Ishikawa (cell line): ENCODE measurements around the gene METTL24.

ENCODE experiments used
- CEBPB ChIP-seq: IDR thresholded peaks from 2 replicates; pipeline ENCODE4 v1.6.1; 2012
- CREB1 ChIP-seq: IDR thresholded peaks from 2 replicates; pipeline ENCODE4 v1.6.1; 2012; ENCODE audit warnings: low read depth
- EGR1 ChIP-seq: IDR thresholded peaks from 2 replicates; pipeline ENCODE4 v1.6.1; 2012
- EP300 ChIP-seq: IDR thresholded peaks from 2 replicates; pipeline ENCODE4 v1.6.1; 2012; ENCODE audit warnings: borderline replicate concordance
- FOXM1 ChIP-seq: IDR thresholded peaks from 2 replicates; pipeline ENCODE4 v1.6.1; 2012; ENCODE audit warnings: low read depth, borderline replicate concordance
- NFIC ChIP-seq: IDR thresholded peaks from 2 replicates; pipeline ENCODE4 v1.6.1; 2012
- RAD21 ChIP-seq: IDR thresholded peaks from 2 replicates; pipeline ENCODE4 v1.6.1; 2012; ENCODE audit warnings: low read depth
- TAF1 ChIP-seq: IDR thresholded peaks from 2 replicates; pipeline ENCODE4 v1.6.1; 2012; ENCODE audit warnings: low read depth, mild to moderate bottlenecking
- TCF12 ChIP-seq: IDR thresholded peaks from 2 replicates; pipeline ENCODE4 v1.6.1; 2012; ENCODE audit warnings: low read depth
- TEAD4 ChIP-seq: IDR thresholded peaks from 2 replicates; pipeline ENCODE4 v1.6.1; 2012
- YY1 ChIP-seq: IDR thresholded peaks from 2 replicates; pipeline ENCODE4 v1.6.1; 2012; ENCODE audit warnings: low read depth
- ZBTB7A ChIP-seq: IDR thresholded peaks from 2 replicates; pipeline ENCODE4 v1.6.1; 2012; ENCODE audit warnings: low read depth
- TF ChIP-seq, protein P1 (sequence below): IDR thresholded peaks from 2 replicates; pipeline ENCODE4 v1.6.1; 2012
- TF ChIP-seq, protein P2 (sequence below): IDR thresholded peaks from 2 replicates; pipeline ENCODE4 v1.6.1; 2012
- TF ChIP-seq, protein P3 (sequence below): IDR thresholded peaks from 2 replicates; pipeline ENCODE4 v1.6.1; 2012; ENCODE audit warnings: low read depth, mild to moderate bottlenecking

METTL24 gene

DNA sequence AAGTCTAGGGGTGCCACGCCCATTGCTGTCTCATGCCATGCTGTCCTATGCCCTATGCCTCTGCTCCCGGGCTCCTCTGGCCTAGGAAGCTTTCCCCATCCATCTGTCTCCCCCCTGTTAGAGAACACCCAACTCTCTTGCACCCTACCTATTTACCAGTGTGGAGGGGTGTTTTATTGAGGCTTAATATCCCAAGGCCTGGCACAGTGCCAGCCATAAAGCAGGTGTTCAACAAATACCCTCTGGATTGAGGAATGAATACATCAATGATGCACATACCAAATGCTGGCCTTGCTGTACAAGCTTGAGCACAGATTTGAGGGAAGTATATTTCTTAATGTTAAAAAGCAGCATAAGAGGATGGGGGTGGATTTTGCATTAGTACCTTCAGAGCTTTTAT lies 38.3 kb downstream of the METTL24 start:
- TF ChIP-seq, protein P1, sequence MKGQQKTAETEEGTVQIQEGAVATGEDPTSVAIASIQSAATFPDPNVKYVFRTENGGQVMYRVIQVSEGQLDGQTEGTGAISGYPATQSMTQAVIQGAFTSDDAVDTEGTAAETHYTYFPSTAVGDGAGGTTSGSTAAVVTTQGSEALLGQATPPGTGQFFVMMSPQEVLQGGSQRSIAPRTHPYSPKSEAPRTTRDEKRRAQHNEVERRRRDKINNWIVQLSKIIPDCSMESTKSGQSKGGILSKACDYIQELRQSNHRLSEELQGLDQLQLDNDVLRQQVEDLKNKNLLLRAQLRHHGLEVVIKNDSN = no peak
- no peak for TF ChIP-seq TEAD4
- TF ChIP-seq, protein P2, sequence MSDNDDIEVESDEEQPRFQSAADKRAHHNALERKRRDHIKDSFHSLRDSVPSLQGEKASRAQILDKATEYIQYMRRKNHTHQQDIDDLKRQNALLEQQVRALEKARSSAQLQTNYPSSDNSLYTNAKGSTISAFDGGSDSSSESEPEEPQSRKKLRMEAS = no peak
- TF ChIP-seq RAD21 = no peak
- peak; percentile 52; the same call in 1 of the 2 replicates for TF ChIP-seq NFIC
- no peak for TF ChIP-seq EGR1
- no peak for TF ChIP-seq CREB1

DNA sequence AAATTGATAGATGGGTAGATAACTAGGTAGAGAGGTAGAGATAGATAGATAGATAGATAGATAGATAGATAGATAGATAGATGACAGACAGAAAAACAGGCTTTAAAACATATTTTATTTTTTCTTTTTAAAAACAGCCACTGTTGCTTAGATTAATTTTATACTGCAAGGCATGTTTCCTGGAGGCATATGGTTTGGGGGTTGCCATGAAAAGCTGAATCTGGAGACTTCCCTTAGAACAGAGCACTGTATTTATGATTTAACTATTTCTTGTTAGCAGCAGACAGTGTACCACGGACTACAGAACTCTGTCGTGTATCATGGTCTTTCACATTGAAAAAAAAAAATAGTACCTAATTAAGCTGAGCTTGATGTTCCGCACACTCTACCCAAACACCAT lies 38.8 kb downstream of the METTL24 start:
- TF ChIP-seq NFIC = no peak
- TF ChIP-seq, protein P2 = no peak
- no peak for TF ChIP-seq ZBTB7A
- no peak for TF ChIP-seq TEAD4
- no peak for TF ChIP-seq EGR1
- no peak for TF ChIP-seq RAD21
- TF ChIP-seq, protein P1 = no peak
- TF ChIP-seq CEBPB = no peak
- TF ChIP-seq CREB1 = no peak
- TF ChIP-seq TCF12 = no peak
- TF ChIP-seq, protein P3, sequence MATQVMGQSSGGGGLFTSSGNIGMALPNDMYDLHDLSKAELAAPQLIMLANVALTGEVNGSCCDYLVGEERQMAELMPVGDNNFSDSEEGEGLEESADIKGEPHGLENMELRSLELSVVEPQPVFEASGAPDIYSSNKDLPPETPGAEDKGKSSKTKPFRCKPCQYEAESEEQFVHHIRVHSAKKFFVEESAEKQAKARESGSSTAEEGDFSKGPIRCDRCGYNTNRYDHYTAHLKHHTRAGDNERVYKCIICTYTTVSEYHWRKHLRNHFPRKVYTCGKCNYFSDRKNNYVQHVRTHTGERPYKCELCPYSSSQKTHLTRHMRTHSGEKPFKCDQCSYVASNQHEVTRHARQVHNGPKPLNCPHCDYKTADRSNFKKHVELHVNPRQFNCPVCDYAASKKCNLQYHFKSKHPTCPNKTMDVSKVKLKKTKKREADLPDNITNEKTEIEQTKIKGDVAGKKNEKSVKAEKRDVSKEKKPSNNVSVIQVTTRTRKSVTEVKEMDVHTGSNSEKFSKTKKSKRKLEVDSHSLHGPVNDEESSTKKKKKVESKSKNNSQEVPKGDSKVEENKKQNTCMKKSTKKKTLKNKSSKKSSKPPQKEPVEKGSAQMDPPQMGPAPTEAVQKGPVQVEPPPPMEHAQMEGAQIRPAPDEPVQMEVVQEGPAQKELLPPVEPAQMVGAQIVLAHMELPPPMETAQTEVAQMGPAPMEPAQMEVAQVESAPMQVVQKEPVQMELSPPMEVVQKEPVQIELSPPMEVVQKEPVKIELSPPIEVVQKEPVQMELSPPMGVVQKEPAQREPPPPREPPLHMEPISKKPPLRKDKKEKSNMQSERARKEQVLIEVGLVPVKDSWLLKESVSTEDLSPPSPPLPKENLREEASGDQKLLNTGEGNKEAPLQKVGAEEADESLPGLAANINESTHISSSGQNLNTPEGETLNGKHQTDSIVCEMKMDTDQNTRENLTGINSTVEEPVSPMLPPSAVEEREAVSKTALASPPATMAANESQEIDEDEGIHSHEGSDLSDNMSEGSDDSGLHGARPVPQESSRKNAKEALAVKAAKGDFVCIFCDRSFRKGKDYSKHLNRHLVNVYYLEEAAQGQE = no peak
- TF ChIP-seq FOXM1 = no peak
- no peak for TF ChIP-seq TAF1
- TF ChIP-seq EP300 = no peak
- no peak for TF ChIP-seq YY1

DNA sequence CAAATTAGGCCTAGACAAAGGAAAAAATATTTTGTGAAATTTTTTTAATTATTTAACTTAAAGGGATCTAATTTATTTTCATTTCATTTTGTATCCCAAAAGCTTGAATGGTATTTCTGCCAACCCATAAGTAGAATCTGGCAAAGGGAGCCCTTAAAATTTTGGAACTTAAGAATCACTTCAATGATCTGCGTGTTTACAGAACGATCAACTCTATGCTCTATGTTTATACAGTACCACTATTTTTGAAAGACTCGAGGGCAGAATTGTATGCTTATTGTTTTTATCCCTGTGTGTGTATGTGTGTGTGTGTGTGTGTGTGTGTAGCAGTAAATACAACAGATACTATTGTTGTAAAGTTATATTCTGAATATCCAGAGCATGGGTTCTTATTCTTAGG lies 39.2 kb downstream of the METTL24 start:
- no peak for TF ChIP-seq TEAD4

DNA sequence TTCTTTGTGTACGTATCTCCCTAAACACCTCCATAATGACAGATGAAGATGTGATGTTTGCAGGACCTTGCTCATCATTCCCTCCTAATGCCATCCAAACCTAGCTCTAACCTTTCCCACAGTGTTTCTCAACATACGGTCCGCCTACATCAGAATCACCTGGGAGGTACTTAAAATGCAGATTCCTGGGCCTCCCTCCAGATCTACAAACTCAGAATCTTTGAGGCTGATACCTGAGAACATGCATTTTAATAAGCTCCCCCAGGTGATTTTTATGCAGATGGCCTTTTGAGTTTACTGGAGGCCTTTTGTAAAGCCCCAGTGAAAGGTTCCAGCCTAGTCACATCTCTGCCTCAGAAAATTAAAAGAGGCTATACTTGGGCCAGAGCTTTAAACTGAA lies 40.5 kb downstream of the METTL24 start:
- TF ChIP-seq TAF1 (no peak), CEBPB (no peak), CREB1 (no peak), TEAD4 (no peak), ZBTB7A (no peak), NFIC (no peak), EGR1 (no peak), TCF12 (no peak), RAD21 (no peak), FOXM1 (no peak), EP300 (no peak), YY1 (no peak)
- TF ChIP-seq, protein P3 = no peak
- TF ChIP-seq, protein P2 = no peak
- TF ChIP-seq, protein P1 = no peak

DNA sequence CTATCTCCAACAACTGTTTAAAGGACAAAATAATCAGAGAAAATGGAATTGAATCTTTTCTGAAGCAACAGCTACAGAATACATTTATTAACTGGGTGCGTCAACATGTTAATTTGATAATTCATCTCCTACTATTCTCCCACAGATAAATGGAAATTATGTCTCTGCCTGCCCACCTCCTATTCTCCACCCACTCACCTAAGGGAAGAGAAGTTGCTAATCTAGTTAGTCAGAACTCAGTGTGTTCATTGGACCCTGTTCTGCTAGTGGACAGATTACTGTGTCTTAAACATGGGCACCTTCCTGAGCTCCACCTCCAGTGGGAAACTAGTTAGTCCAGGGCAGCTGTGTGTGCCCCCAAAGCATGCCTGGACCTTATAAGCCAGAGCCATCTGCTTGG lies 41.0 kb downstream of the METTL24 start:
- no peak for TF ChIP-seq EGR1
- no peak for TF ChIP-seq ZBTB7A
- TF ChIP-seq, protein P2 = no peak
- TF ChIP-seq TCF12 = no peak
- TF ChIP-seq, protein P1 = no peak
- no peak for TF ChIP-seq CEBPB
- no peak for TF ChIP-seq CREB1
- TF ChIP-seq YY1 = no peak
- TF ChIP-seq, protein P3 = no peak
